HT1080 (cell line): ENCODE data around the gene CHD2. TPM values are rescaled to one million over a fixed set of nuclear protein-coding genes. Genes with fewer than 3 reads are reported as not detected.
"Not testable (repeated sequence)": the region's sequence is repeated elsewhere in the genome, so short reads cannot be mapped to it uniquely, and the experiment has no call there.

Experiments used
- DNase-seq: peaks from one replicate; pipeline ENCODE4 v3.0.0-alpha.2; 2015; ENCODE audit warnings: low read depth
- total RNA-seq: library from RNA; depleted of rRNA; stranded (reverse); fragments of >200 nt; shearing (Covaris generic); gene quantifications from 2 replicates; pipeline ENCODE4 v1.2.3, GENCODE V29; 2014

Gene CHD2
- total RNA-seq, 1 experiment from 2014 or later, result 28.1 TPM

GRCh38 chr15:93018574-93018973, 118.5 kb downstream of the CHD2 start:
- DNase-seq, result peak; percentile 26

- DNase-seq, result no peak
Observed at GRCh38 chr15:93019090-93019489, 119.0 kb downstream of the CHD2 start.

- no peak for DNase-seq
Observed at GRCh38 chr15:93019971-93020370, 119.8 kb downstream of the CHD2 start.

GRCh38 chr15:93020976-93021772, 121.0 kb downstream of the CHD2 start:
- no peak for DNase-seq

- no peak for DNase-seq
Observed at GRCh38 chr15:93024293-93024692, 124.2 kb downstream of the CHD2 start.

GRCh38 chr15:93024716-93025624, 124.8 kb downstream of the CHD2 start:
- DNase-seq, result no peak

- no peak for DNase-seq
Observed at GRCh38 chr15:93025625-93025982, 125.5 kb downstream of the CHD2 start.

- no peak for DNase-seq
Observed at GRCh38 chr15:93026380-93026817, 126.3 kb downstream of the CHD2 start.

- DNase-seq, result no peak
Observed at GRCh38 chr15:93027413-93027812, 127.3 kb downstream of the CHD2 start.

- no peak for DNase-seq
Observed at GRCh38 chr15:93028111-93028631, 128.0 kb downstream of the CHD2 start.

GRCh38 chr15:93028632-93029213, 128.6 kb downstream of the CHD2 start:
- DNase-seq, result peak; percentile 32

- no peak for DNase-seq
Observed at GRCh38 chr15:93029214-93029835, 129.2 kb downstream of the CHD2 start.

- DNase-seq, result no peak
Observed at GRCh38 chr15:93029836-93030429, 129.8 kb downstream of the CHD2 start.

GRCh38 chr15:93030430-93031102, 130.4 kb downstream of the CHD2 start:
- DNase-seq, result peak; percentile 66

GRCh38 chr15:93031103-93031464, 131.0 kb downstream of the CHD2 start:
- DNase-seq, result no peak

GRCh38 chr15:93031557-93032384, 131.6 kb downstream of the CHD2 start:
- not testable (repeated sequence) for DNase-seq

- DNase-seq, result not testable (repeated sequence)
Observed at GRCh38 chr15:93032515-93033206, 132.5 kb downstream of the CHD2 start.

- no peak for DNase-seq
Observed at GRCh38 chr15:93033434-93034045, 133.4 kb downstream of the CHD2 start.
